ENCODE measurements around the gene CDC42EP1.
"Not testable (repeated sequence)": the region's sequence is repeated elsewhere in the genome, so short reads cannot be mapped to it uniquely, and the experiment has no call there.

Gene CDC42EP1

GRCh38 chr22:37559901-37560607 is at the start of gene CDC42EP1:
TSS of gene CDC42EP1 (plus strand) at chr22:37560480. CDS start at chr22:37566350, 5,870 bp downstream.
- DNase-seq: no peak

- DNase-seq: no peak
Observed at GRCh38 chr22:37511395-37512104, 48.7 kb upstream of the CDC42EP1 start.

GRCh38 chr22:37514526-37515051 is 45.7 kb upstream of the CDC42EP1 start:
- DNase-seq: no peak

GRCh38 chr22:37515901-37516300 is 44.4 kb upstream of the CDC42EP1 start:
- no peak for DNase-seq

GRCh38 chr22:37516456-37516855 is 43.8 kb upstream of the CDC42EP1 start:
- DNase-seq: no peak

GRCh38 chr22:37517826-37518450 is 42.3 kb upstream of the CDC42EP1 start:
- no peak for DNase-seq

GRCh38 chr22:37518509-37519267 is 41.6 kb upstream of the CDC42EP1 start:
- no peak for DNase-seq

GRCh38 chr22:37519268-37520195 is 40.7 kb upstream of the CDC42EP1 start, which contains the start of gene CARD10:
TSS of gene CARD10 (minus strand) at chr22:37519415. CDS start at chr22:37519200, 215 bp downstream.
- no peak for DNase-seq

- DNase-seq: no peak
Observed at GRCh38 chr22:37520776-37521191, 39.5 kb upstream of the CDC42EP1 start.

- DNase-seq: no peak
Observed at GRCh38 chr22:37521236-37521739, 39.0 kb upstream of the CDC42EP1 start.

- no peak for DNase-seq
Observed at GRCh38 chr22:37522482-37522881, 37.8 kb upstream of the CDC42EP1 start.

GRCh38 chr22:37525073-37525745 is 35.1 kb upstream of the CDC42EP1 start:
- DNase-seq: no peak

- DNase-seq: no peak
Observed at GRCh38 chr22:37525746-37526350, 34.4 kb upstream of the CDC42EP1 start.

- DNase-seq: no peak
Observed at GRCh38 chr22:37526376-37526775, 33.9 kb upstream of the CDC42EP1 start.

- not testable (repeated sequence) for DNase-seq
Observed at GRCh38 chr22:37527081-37527752, 33.1 kb upstream of the CDC42EP1 start.

- DNase-seq: not testable (repeated sequence)
Observed at GRCh38 chr22:37527952-37528351, 32.3 kb upstream of the CDC42EP1 start.

GRCh38 chr22:37529652-37530345 is 30.5 kb upstream of the CDC42EP1 start:
- no peak for DNase-seq

- peak; percentile 52 for DNase-seq
Observed at GRCh38 chr22:37533995-37534394, 26.3 kb upstream of the CDC42EP1 start.

GRCh38 chr22:37534445-37534844 is 25.8 kb upstream of the CDC42EP1 start:
- no peak for DNase-seq

Measured in activated CD4-positive, alpha-beta T cell treated with anti-CD3 and anti-CD28 coated beads, Interleukin-2, Interleukin-6, amounts not matched to agents 100 ng/mL and 50 ng/mL, durations not matched to agents 16 hours and 8 hours (primary cell).